Psoas muscle (tissue), 8 donors: Measurements from ENCODE around the gene WDR37. TPM values are rescaled to one million over a fixed set of nuclear protein-coding genes. Genes with fewer than 3 reads are reported as not detected.

Experiments
- ATAC-seq, 4 donors: fragments of 200-7000 bp; cut with Tn5 transposase; one replicate each; pipeline ENCODE4 v1.9.1; 2020; ENCODE audit warnings: moderate library complexity in 3 of 4, mild to moderate bottlenecking in 2 of 4
- DNase-seq, 2 donors: peaks; one replicate each; pipeline ENCODE4 v3.0.0-alpha.2; 2020
- H3K27ac ChIP-seq: fragments of 200-600 bp; one replicate; pipeline ENCODE4 v1.8.0; 2022
- H3K27me3 ChIP-seq, 3 donors: fragments of 200-600 bp in 1 of 3; one replicate each; pipeline versions ENCODE4 v1.6.1 to v1.8.0; 2013 to 2022; ENCODE audit warnings: low read length in 2 of 3, mild to moderate bottlenecking in 2 of 3, moderate library complexity in 1 of 3; ENCODE audit not compliant: insufficient read depth in 3 of 3
- H3K36me3 ChIP-seq, 2 donors: fragments of 200-600 bp in 1 of 2; one replicate each; pipeline versions ENCODE4 v1.6.1 to v1.8.0; 2013 to 2022; ENCODE audit warnings: low read depth in 1 of 2, mild to moderate bottlenecking in 1 of 2, moderate library complexity in 1 of 2; ENCODE audit not compliant: insufficient read depth in 1 of 2
- H3K4me1 ChIP-seq: fragments of 200-600 bp; one replicate; pipeline ENCODE4 v1.8.0; 2022
- H3K4me3 ChIP-seq: fragments of 200-600 bp; one replicate; pipeline ENCODE4 v1.8.0; 2022; ENCODE audit warnings: mild to moderate bottlenecking
- H3K9me3 ChIP-seq: fragments of 200-600 bp; one replicate; pipeline ENCODE4 v1.8.0; 2022
- WGBS, 3 donors: extraction: QIAGEN DNeasy Blood & Tissue Kit; methylation state at CpG; one replicate each; pipeline versions ENCODE4 v1.1.6 to v1.1.7; 2013; 5-methylcytosine and 5-hydroxymethylcytosine counted together
- intact Hi-C, 2 donors: fragments of 100-400 bp; cut with DNase I; formaldehyde crosslinking; loops; one replicate each; pipeline versions ENCODE4 v1.11.0 to v1.14.2; 2022
- polyA plus RNA-seq, 3 donors: library from polyadenylated mRNA; stranded (reverse); fragments of 200-250 nt; gene quantifications; one replicate each; pipeline ENCODE4 v1.2.3, GENCODE V29; 2013
- total RNA-seq, 4 donors: library from RNA; stranded (reverse); fragmentation: NEBNext Ultra II Directional in 2 of 4; extraction: Animal tissue kit (Norgen Biotek cat#: 25700) in 2 of 4; gene quantifications; one replicate each; pipeline versions ENCODE4 v1.2.1 to v1.2.4, GENCODE V29; 2021 to 2023
- TF ChIP-seq, protein P1 (sequence below): fragments of 200-600 bp; IDR thresholded peaks from one replicate; pipeline ENCODE4 v1.8.0; 2022; ENCODE audit warnings: antibody characterized with exemption
- donor health status: healthy with polysubstance abuse.
- donor health status: DM: no; HTN: no; CAD: no; lungs with moderate emphysema.
- donor health status: Bipolar disorder and iron deficiency.
- donor health status: healthy.
- donor health status: DM: yes; HTN: yes; CAD: no.
- donor health status: DM: no; HTN: no; CAD: no.
- donor health status: DM: no; HTN: no; CAD: no.
- donor health status: DM: yes; HTN: yes; CAD: no.

The WDR37 gene
- total and polyA plus RNA-seq, 7 donors = 6.8 to 28.3 (median 17.2) TPM

GRCh38 chr10:1078668-1079067, 22.5 kb downstream of the WDR37 start:
- no peak for DNase-seq
- Histone ChIP-seq H3K27ac (no peak overlapping the region), H3K27me3 (no peaks in the 10 kb centered on the region), H3K4me1 (no peaks in the 10 kb centered on the region), H3K4me3 (no peak overlapping the region), H3K9me3 (no peaks in the 10 kb centered on the region), H3K36me3 (peaks cover 3 to 76% of the 10 kb centered on the region in 2 donors)
- no peak for ATAC-seq
- TF ChIP-seq, protein P1, sequence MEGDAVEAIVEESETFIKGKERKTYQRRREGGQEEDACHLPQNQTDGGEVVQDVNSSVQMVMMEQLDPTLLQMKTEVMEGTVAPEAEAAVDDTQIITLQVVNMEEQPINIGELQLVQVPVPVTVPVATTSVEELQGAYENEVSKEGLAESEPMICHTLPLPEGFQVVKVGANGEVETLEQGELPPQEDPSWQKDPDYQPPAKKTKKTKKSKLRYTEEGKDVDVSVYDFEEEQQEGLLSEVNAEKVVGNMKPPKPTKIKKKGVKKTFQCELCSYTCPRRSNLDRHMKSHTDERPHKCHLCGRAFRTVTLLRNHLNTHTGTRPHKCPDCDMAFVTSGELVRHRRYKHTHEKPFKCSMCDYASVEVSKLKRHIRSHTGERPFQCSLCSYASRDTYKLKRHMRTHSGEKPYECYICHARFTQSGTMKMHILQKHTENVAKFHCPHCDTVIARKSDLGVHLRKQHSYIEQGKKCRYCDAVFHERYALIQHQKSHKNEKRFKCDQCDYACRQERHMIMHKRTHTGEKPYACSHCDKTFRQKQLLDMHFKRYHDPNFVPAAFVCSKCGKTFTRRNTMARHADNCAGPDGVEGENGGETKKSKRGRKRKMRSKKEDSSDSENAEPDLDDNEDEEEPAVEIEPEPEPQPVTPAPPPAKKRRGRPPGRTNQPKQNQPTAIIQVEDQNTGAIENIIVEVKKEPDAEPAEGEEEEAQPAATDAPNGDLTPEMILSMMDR = no peak
- intact Hi-C loops = no loop called here

- Histone ChIP-seq H3K27ac (no peak overlapping the region), H3K36me3 (peaks cover 4 to 97% of the 10 kb centered on the region in 2 donors), H3K27me3 (no peaks in the 10 kb centered on the region), H3K4me1 (no peaks in the 10 kb centered on the region), H3K4me3 (no peak overlapping the region), H3K9me3 (no peaks in the 10 kb centered on the region)
- no peak for DNase-seq
- no peak for ATAC-seq
- intact Hi-C loops = no loop called here
- 89 to 93% (median 89%) methylated on average over 17 of the region's 17 CpGs for WGBS, 3 donors
- TF ChIP-seq, protein P1 = no peak
Observed at GRCh38 chr10:1083581-1083980, 27.4 kb downstream of the WDR37 start.

DNA sequence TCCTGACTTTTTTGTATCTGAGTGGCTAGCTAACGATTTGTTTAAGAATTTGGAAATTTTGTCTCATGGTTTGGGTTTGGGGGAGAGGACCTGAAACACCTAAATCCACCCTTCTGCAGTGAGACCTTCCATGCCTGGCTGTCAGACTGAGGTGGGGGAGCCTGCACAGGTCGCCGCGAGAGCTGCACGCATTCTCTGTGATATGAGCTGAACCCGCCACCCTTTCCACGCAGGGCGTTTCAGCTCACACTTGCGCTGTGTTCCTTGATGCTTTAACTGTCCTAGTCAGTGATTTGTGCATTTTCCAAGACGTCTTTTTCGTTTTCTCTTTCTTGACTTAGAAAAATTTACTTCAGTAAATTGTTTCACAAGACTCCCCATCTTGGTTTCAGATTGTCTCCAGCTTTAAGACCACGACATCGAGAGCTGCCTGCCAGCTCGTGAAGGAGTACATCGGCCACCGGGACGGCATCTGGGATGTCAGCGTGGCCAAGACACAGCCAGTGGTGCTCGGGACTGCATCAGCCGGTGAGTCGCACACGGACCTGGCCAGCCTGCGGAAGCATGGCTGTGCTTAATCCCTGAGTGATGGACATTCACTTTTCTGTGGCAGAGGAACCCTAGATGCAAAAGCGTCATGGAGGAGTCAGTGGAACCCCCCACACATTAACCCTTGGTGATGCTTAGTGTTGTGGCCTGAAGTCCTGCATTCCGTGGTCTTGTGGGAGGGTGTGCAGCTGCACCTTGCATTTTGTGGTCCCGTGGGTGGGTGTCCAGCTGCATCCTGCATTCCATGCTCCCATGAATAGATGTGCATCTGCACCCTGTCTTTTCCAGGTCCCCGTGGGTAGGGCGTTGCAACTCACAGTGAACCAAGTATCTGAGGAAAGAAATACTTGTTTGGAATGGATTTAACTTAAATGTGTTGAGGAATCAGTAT, 28.1 kb downstream of the WDR37 start:
- H3K9me3 ChIP-seq = no peaks in the 10 kb centered on the region
- no peak overlapping the region for H3K4me3 ChIP-seq
- no peak overlapping the region for H3K27ac ChIP-seq
- intact Hi-C loops = no loop called here
- 91 to 93% (median 92%) methylated on average over 28 of the region's 28 CpGs for WGBS, 3 donors
- TF ChIP-seq, protein P1 = no peak
- ATAC-seq = no peak
- no peaks in the 10 kb centered on the region for H3K4me1 ChIP-seq
- DNase-seq = no peak
- no peaks in the 10 kb centered on the region for H3K27me3 ChIP-seq
- H3K36me3 ChIP-seq = peaks cover 4 to 97% of the 10 kb centered on the region in 2 donors

GRCh38 chr10:1085258-1085657, 29.1 kb downstream of the WDR37 start:
- Histone ChIP-seq H3K4me3 (no peak overlapping the region), H3K36me3 (peaks cover 4 to 97% of the 10 kb centered on the region in 2 donors), H3K27ac (no peak overlapping the region), H3K4me1 (no peaks in the 10 kb centered on the region), H3K27me3 (no peaks in the 10 kb centered on the region), H3K9me3 (no peaks in the 10 kb centered on the region)
- ATAC-seq = no peak
- no peak for DNase-seq
- TF ChIP-seq, protein P1 = no peak
- intact Hi-C loops = no loop called here
- 82 to 92% (median 83%) methylated on average over 4 of the region's 4 CpGs for WGBS, 3 donors
